Stomach smooth muscle (tissue), 2 donors: ENCODE measurements around the gene EEF2K.

ENCODE experiments used
- H3K27ac ChIP-seq: one replicate; pipeline ENCODE4 v1.7.0; 2013; ENCODE audit warnings: mild to moderate bottlenecking, low read length, inconsistent platforms
- H3K27me3 ChIP-seq, 2 donors: one replicate each; pipeline ENCODE4 v1.7.0; 2013; ENCODE audit warnings: low read length in 2 of 2; ENCODE audit not compliant: insufficient read depth in 2 of 2, control insufficient read depth in 1 of 2
- H3K36me3 ChIP-seq, 2 donors: one replicate each; pipeline ENCODE4 v1.7.0; 2013; ENCODE audit warnings: low read length in 2 of 2; ENCODE audit not compliant: control insufficient read depth in 2 of 2, insufficient read depth in 2 of 2
- H3K4me1 ChIP-seq: one replicate; pipeline ENCODE4 v1.7.0; 2013; ENCODE audit warnings: low read length; ENCODE audit not compliant: control insufficient read depth, insufficient read depth
- H3K4me3 ChIP-seq, 2 donors: one replicate each; pipeline ENCODE4 v1.7.0; 2013; ENCODE audit warnings: low read length in 2 of 2
- H3K9ac ChIP-seq, 2 donors: one replicate each; pipeline ENCODE4 v1.7.0; 2013; ENCODE audit warnings: low read length in 2 of 2, mild to moderate bottlenecking in 1 of 2
- H3K9me3 ChIP-seq, 2 donors: one replicate each; pipeline ENCODE4 v1.7.0; 2013; ENCODE audit warnings: low read length in 2 of 2; ENCODE audit not compliant: control insufficient read depth in 2 of 2
- donor health status: healthy.
- donor health status: Pancreatic carcinoma.

The EEF2K gene

DNA sequence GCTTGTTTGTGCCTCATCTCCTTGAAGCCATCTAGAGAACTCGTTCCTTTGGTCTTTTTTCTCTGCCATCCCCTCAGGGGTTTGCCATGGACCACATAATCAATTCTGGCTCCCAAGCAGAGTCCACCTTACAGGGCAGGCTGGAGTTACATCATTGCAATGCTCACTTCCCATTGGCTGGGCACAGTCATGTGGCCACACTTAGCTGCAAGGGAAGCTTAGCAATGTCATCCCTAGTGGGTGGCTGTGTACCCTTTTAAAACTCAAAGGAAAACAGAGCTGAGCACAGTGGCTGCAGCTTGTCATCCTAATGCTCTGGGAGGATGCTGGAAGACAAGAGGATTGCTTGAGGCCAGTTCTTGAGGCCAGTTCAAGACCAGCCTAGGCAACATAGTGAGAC, 49.3 kb downstream of the EEF2K start:
- Histone ChIP-seq H3K27me3 (no peaks in the 10 kb centered on the region), H3K27ac (no peak overlapping the region), H3K9me3 (peaks cover 4 to 9% of the 10 kb centered on the region in 2 donors), H3K9ac (no peak overlapping the region), H3K36me3 (peaks cover 54 to 59% of the 10 kb centered on the region in 2 donors), H3K4me1 (no peaks in the 10 kb centered on the region), H3K4me3 (no peak overlapping the region)

- Histone ChIP-seq H3K4me1 (no peaks in the 10 kb centered on the region), H3K4me3 (no peak overlapping the region), H3K36me3 (peaks cover 51 to 55% of the 10 kb centered on the region in 2 donors), H3K9me3 (peaks cover 4 to 9% of the 10 kb centered on the region in 2 donors), H3K27ac (no peak overlapping the region), H3K9ac (no peak overlapping the region), H3K27me3 (no peaks in the 10 kb centered on the region)
Measured at GRCh38 chr16:22257440-22257839, 51.4 kb downstream of the EEF2K start.

- Histone ChIP-seq H3K9ac (no peak overlapping the region), H3K27ac (no peak overlapping the region), H3K4me1 (no peaks in the 10 kb centered on the region), H3K9me3 (peaks cover 0 to 5% of the 10 kb centered on the region in 2 donors), H3K36me3 (peaks cover 46 to 62% of the 10 kb centered on the region in 2 donors), H3K4me3 (no peak overlapping the region), H3K27me3 (no peaks in the 10 kb centered on the region)
Measured at GRCh38 chr16:22260490-22260889, 54.4 kb downstream of the EEF2K start.

- H3K9ac ChIP-seq, result no peak overlapping the region
- H3K4me3 ChIP-seq, result no peak overlapping the region
- H3K9me3 ChIP-seq, result peaks cover 0 to 5% of the 10 kb centered on the region in 2 donors
- H3K27ac ChIP-seq, result no peak overlapping the region
- peaks cover 43 to 65% of the 10 kb centered on the region in 2 donors for H3K36me3 ChIP-seq
- H3K27me3 ChIP-seq, result no peaks in the 10 kb centered on the region
- no peaks in the 10 kb centered on the region for H3K4me1 ChIP-seq
Measured at GRCh38 chr16:22262460-22262859, 56.4 kb downstream of the EEF2K start.

DNA sequence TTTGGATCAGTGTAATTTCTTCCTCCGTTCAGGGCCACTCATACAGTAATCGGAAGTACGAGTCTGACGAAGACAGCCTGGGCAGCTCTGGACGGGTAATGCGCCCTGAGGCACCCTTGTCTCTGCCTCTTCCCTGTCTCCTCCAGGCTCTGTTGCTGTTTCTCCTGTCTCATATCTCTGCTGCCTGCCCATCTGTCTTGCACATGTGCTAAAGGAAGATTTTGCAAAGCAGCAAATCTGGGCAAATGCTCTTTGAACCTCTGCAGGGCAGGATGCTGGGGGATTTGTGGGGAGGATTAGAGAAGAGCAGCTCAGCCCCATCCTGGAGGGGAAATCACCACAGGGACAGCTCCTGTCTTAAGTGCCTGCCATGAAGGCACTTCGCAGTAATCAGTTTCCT, 58.7 kb downstream of the EEF2K start:
- Histone ChIP-seq H3K27ac (no peak overlapping the region), H3K9ac (no peak overlapping the region), H3K4me3 (no peak overlapping the region), H3K27me3 (no peaks in the 10 kb centered on the region), H3K36me3 (peaks cover 29 to 57% of the 10 kb centered on the region in 2 donors), H3K4me1 (no peaks in the 10 kb centered on the region), H3K9me3 (no peaks in the 10 kb centered on the region)

DNA sequence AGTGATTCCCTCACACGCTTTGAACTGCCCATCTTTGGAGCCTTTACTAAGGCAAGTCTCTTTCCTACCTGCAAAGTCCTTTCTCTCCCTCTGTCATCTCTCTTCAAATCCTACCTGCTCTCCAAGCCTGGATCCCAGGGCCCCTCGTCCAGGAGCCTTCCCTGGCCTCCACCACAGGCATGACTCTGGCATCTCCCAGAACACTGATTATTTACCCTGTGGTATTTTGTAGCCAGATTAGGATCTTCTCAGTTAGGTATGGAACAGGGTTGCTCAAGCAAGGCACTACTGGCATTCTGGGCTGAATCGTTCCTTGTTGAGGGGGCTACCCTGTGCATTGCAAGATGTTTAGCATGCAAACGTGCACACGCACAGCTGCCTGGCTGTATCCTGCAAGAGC, 59.3 kb downstream of the EEF2K start:
- no peak overlapping the region for H3K27ac ChIP-seq
- no peaks in the 10 kb centered on the region for H3K4me1 ChIP-seq
- H3K9me3 ChIP-seq, result no peaks in the 10 kb centered on the region
- H3K36me3 ChIP-seq, result peaks cover 26 to 52% of the 10 kb centered on the region in 2 donors
- no peak overlapping the region for H3K9ac ChIP-seq
- H3K27me3 ChIP-seq, result no peaks in the 10 kb centered on the region
- no peak overlapping the region for H3K4me3 ChIP-seq

DNA sequence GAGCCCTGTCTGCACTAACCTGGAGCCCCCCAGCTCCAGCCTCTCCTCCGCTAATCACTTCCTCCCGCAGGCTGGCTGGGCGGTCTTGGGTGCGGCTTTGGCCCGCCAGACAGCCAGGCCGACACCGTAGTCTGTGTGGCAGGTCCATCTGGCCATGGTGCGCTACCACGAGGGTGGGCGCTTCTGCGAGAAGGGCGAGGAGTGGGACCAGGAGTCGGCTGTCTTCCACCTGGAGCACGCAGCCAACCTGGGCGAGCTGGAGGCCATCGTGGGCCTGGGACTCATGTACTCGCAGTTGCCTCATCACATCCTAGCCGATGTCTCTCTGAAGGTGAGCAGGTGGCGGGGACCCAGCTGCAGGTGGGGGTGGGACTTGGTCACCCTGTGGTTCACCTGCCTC, 60.5 kb downstream of the EEF2K start:
- Histone ChIP-seq H3K36me3 (peaks cover 18 to 48% of the 10 kb centered on the region in 2 donors), H3K27ac (no peak overlapping the region), H3K4me3 (no peak overlapping the region), H3K4me1 (no peaks in the 10 kb centered on the region), H3K9me3 (no peaks in the 10 kb centered on the region), H3K9ac (no peak overlapping the region), H3K27me3 (no peaks in the 10 kb centered on the region)

DNA sequence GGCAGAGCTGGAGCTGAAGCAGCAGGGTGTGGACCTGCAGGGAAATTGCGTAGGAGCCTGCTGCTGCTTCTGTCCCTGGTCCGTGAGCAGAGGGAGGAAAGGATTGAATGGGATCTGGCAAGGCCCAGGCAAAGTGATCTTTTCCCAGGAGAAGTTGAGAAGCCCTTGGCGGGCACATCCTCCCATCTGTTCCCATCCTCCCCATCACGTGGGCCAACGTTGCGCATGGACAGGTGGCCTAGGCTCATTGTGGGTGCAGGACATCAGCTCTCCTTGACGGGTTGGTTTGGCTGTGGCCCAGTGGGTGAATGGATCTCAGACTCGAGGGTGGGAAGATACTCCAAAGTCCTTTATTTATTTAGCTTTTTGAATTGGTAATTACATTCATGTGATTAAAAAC, 61.7 kb downstream of the EEF2K start:
- H3K36me3 ChIP-seq, result peaks cover 21 to 46% of the 10 kb centered on the region in 2 donors
- H3K4me1 ChIP-seq, result no peaks in the 10 kb centered on the region
- H3K27ac ChIP-seq, result no peak overlapping the region
- no peak overlapping the region for H3K4me3 ChIP-seq
- no peaks in the 10 kb centered on the region for H3K27me3 ChIP-seq
- H3K9ac ChIP-seq, result no peak overlapping the region
- no peaks in the 10 kb centered on the region for H3K9me3 ChIP-seq

- Histone ChIP-seq H3K27me3 (no peaks in the 10 kb centered on the region), H3K4me1 (no peaks in the 10 kb centered on the region), H3K9ac (no peak overlapping the region), H3K9me3 (peaks cover 0 to 3% of the 10 kb centered on the region in 2 donors), H3K27ac (no peak overlapping the region), H3K36me3 (peaks cover 22 to 35% of the 10 kb centered on the region in 2 donors), H3K4me3 (no peak overlapping the region)
Measured at GRCh38 chr16:22270525-22270924, 64.4 kb downstream of the EEF2K start.

DNA sequence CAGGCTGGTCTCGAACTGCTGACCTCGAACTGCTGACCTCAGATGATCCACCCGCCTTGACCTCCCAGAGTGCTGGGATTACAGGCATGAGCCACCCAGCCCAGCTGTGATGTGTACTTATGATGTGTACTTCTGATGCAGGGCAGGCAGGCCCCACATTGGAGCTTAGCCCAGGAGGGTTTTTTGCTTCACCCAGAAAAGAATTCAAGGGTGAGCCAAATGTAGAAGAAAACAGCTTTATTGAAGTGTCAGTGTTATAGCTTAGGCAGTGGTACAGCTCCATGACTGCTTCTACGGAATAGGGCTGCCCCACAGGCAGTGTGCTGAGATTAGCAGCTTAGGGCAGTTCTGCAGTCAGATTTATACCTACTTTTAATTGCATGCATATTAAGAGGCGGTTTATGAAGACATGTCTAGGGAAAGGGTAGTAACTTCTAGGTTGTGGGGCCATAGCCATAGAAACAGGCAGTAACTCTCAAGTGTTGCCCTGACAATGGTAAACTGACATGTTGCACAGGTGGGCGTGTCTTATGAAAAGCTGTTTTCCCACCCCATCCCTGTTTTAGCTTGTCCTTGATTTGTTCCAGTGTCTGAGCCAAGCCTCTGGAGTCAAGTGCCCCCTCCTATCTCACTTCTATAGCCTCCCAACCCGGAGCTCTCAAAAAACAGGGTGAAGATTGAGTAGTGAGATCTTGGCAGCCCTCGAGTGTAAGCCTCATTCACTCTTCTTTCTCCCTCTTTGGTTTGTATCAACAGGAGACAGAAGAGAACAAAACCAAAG, 67.0 kb downstream of the EEF2K start:
- Histone ChIP-seq H3K9ac (no peak overlapping the region), H3K9me3 (peaks cover 0 to 3% of the 10 kb centered on the region in 2 donors), H3K36me3 (peaks cover 15 to 26% of the 10 kb centered on the region in 2 donors), H3K27ac (no peak overlapping the region), H3K4me1 (no peaks in the 10 kb centered on the region), H3K4me3 (no peak overlapping the region), H3K27me3 (no peaks in the 10 kb centered on the region)

GRCh38 chr16:22274916-22275315, 68.8 kb downstream of the EEF2K start:
- no peak overlapping the region for H3K9ac ChIP-seq
- H3K4me3 ChIP-seq, result no peak overlapping the region
- H3K4me1 ChIP-seq, result no peaks in the 10 kb centered on the region
- H3K27ac ChIP-seq, result no peak overlapping the region
- no peaks in the 10 kb centered on the region for H3K27me3 ChIP-seq
- H3K9me3 ChIP-seq, result peaks cover 0 to 3% of the 10 kb centered on the region in 2 donors
- peaks cover 16 to 32% of the 10 kb centered on the region in 2 donors for H3K36me3 ChIP-seq
